Nephron progenitor cell (in vitro differentiated cells): Measurements from ENCODE around the gene TF.
"Not testable (repeated sequence)": the region's sequence is repeated elsewhere in the genome, so short reads cannot be mapped to it uniquely, and the experiment has no call there.

Source experiments
- DNase-seq: peaks from one replicate; pipeline ENCODE4 v3.0.0; 2021
- H3K27ac Mint-ChIP-seq: 2 replicates; pipeline ENCODE4 v1.8.0; 2021; ENCODE audit warnings: mild to moderate bottlenecking, moderate library complexity, mixed read lengths
- H3K27me3 Mint-ChIP-seq: 2 replicates; pipeline ENCODE4 v1.8.0; 2021; ENCODE audit warnings: mild to moderate bottlenecking, low read depth, mixed read lengths; ENCODE audit not compliant: poor library complexity
- H3K36me3 Mint-ChIP-seq: 2 replicates; pipeline ENCODE4 v1.8.0; 2021; ENCODE audit warnings: low read depth, mixed read lengths
- H3K4me1 Mint-ChIP-seq: 2 replicates; pipeline ENCODE4 v1.8.0; 2021; ENCODE audit warnings: mixed read lengths
- H3K4me3 Mint-ChIP-seq: 2 replicates; pipeline ENCODE4 v1.8.0; 2021; ENCODE audit warnings: mild to moderate bottlenecking, moderate library complexity, mixed read lengths
- H3K9me3 Mint-ChIP-seq: 2 replicates; pipeline ENCODE4 v1.8.0; 2021; ENCODE audit warnings: mild to moderate bottlenecking, moderate library complexity, mixed read lengths
- TF ChIP-seq, protein P1 (sequence below): fragments of 200-600 bp; sonication (generic); IDR thresholded peaks from 2 replicates; pipeline ENCODE4 v1.5.0; 2021; ENCODE audit warnings: antibody characterized with exemption

Gene TF

GRCh38 chr3:133712017-133712416 lies 34.2 kb upstream of the TF start:
- Mint-ChIP-seq H3K4me1 (peaks cover 22% of the 10 kb centered on the region), H3K4me3 (no peak overlapping the region)
- no peak for DNase-seq

DNA sequence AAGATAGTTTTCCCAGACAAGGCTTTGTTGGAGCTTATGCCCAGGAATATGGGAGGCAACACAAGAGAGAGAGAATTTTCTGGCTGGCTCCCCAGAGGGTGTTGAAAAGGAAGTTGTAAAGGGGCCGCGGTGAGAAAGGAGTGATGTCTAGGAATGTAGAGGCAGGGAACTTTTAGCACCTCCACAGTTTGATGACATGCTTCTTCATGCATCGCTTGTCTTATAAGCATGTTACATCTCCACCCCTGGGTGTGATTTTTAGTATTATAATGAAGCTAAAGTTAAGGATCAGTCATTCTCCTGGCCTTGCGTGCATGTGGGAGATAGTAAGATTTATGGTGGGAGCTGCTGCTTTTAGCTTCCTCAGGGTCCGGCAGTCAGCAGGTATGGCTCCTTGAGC lies 32.8 kb upstream of the TF start:
- no peaks in the 10 kb centered on the region for H3K36me3 Mint-ChIP-seq
- H3K4me3 Mint-ChIP-seq: no peak overlapping the region
- TF ChIP-seq, protein P1, sequence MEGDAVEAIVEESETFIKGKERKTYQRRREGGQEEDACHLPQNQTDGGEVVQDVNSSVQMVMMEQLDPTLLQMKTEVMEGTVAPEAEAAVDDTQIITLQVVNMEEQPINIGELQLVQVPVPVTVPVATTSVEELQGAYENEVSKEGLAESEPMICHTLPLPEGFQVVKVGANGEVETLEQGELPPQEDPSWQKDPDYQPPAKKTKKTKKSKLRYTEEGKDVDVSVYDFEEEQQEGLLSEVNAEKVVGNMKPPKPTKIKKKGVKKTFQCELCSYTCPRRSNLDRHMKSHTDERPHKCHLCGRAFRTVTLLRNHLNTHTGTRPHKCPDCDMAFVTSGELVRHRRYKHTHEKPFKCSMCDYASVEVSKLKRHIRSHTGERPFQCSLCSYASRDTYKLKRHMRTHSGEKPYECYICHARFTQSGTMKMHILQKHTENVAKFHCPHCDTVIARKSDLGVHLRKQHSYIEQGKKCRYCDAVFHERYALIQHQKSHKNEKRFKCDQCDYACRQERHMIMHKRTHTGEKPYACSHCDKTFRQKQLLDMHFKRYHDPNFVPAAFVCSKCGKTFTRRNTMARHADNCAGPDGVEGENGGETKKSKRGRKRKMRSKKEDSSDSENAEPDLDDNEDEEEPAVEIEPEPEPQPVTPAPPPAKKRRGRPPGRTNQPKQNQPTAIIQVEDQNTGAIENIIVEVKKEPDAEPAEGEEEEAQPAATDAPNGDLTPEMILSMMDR: no peak
- H3K9me3 Mint-ChIP-seq: no peaks in the 10 kb centered on the region
- H3K27me3 Mint-ChIP-seq: peaks cover 21% of the 10 kb centered on the region
- no peak overlapping the region for H3K27ac Mint-ChIP-seq
- peaks cover 22% of the 10 kb centered on the region for H3K4me1 Mint-ChIP-seq
- DNase-seq: no peak

More at GRCh38 chr3:133712017-133712416, 34.2 kb upstream of the TF start:
- Mint-ChIP-seq H3K27me3 (peaks cover 28% of the 10 kb centered on the region), H3K36me3 (no peaks in the 10 kb centered on the region), H3K9me3 (no peaks in the 10 kb centered on the region), H3K27ac (no peak overlapping the region)
- TF ChIP-seq, protein P1: no peak

DNA sequence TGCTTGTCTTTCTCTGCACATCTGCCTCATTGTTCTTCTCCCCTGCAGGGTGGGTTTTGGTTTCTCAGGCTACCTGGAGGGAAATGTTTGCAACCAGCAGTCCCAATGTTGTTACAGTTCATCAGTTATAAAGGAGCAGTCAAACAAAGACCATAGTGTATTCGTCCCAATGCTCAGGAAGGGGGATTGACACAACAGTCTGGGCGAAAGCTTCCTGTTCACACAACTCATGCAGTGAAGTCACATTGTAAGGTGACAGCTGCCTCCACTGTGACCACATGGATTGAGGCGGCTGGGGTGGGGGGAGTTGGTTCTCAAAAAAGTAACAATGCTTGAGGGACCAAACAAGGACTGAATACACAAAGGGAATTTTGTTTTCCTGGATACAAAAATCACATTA lies 28.8 kb upstream of the TF start:
- Mint-ChIP-seq H3K27ac (no peak overlapping the region), H3K4me1 (peaks cover 9% of the 10 kb centered on the region), H3K9me3 (peaks cover 33% of the 10 kb centered on the region), H3K4me3 (no peak overlapping the region), H3K27me3 (peaks cover 19% of the 10 kb centered on the region), H3K36me3 (no peaks in the 10 kb centered on the region)
- no peak for DNase-seq
- TF ChIP-seq, protein P1: no peak

GRCh38 chr3:133722935-133723334 lies 23.3 kb upstream of the TF start:
- no peak for DNase-seq
- H3K36me3 Mint-ChIP-seq: peaks cover 5% of the 10 kb centered on the region
- H3K4me3 Mint-ChIP-seq: no peak overlapping the region
- H3K27ac Mint-ChIP-seq: no peak overlapping the region
- no peaks in the 10 kb centered on the region for H3K4me1 Mint-ChIP-seq
- peaks cover 62% of the 10 kb centered on the region for H3K9me3 Mint-ChIP-seq
- TF ChIP-seq, protein P1: no peak
- H3K27me3 Mint-ChIP-seq: peaks cover 19% of the 10 kb centered on the region

GRCh38 chr3:133730993-133731392 lies 15.2 kb upstream of the TF start:
- DNase-seq: no peak
- H3K9me3 Mint-ChIP-seq: peaks cover 53% of the 10 kb centered on the region
- no peaks in the 10 kb centered on the region for H3K4me1 Mint-ChIP-seq
- TF ChIP-seq, protein P1: no peak
- no peak overlapping the region for H3K4me3 Mint-ChIP-seq
- H3K27me3 Mint-ChIP-seq: peaks cover 36% of the 10 kb centered on the region
- no peak overlapping the region for H3K27ac Mint-ChIP-seq
- H3K36me3 Mint-ChIP-seq: peaks cover 7% of the 10 kb centered on the region

- H3K4me3 Mint-ChIP-seq, H3K36me3 Mint-ChIP-seq, DNase-seq, H3K4me1 Mint-ChIP-seq, H3K27ac Mint-ChIP-seq: not testable (repeated sequence)
- Mint-ChIP-seq H3K27me3 (peaks cover 49% of the 10 kb centered on the region), H3K9me3 (peaks cover 51% of the 10 kb centered on the region)
Observed at GRCh38 chr3:133732231-133732630, 14.0 kb upstream of the TF start.
